GM04503 (cell line): Measurements from ENCODE around the gene SCN2A.
"Not testable (repeated sequence)": the region's sequence is repeated elsewhere in the genome, so short reads cannot be mapped to it uniquely, and the experiment has no call there.

Experiments used
- DNase-seq: peaks from one replicate; pipeline ENCODE4 v3.0.0-alpha.2; 2012; ENCODE audit warnings: low read depth

Gene SCN2A

GRCh38 chr2:165253178-165253577 is 14.0 kb downstream of the SCN2A start:
- no peak for DNase-seq

- no peak for DNase-seq
Observed at GRCh38 chr2:165256618-165257017, 17.4 kb downstream of the SCN2A start.

- DNase-seq: not testable (repeated sequence)
Observed at GRCh38 chr2:165260347-165260746, 21.1 kb downstream of the SCN2A start.

- no peak for DNase-seq
Observed at GRCh38 chr2:165268754-165269153, 29.5 kb downstream of the SCN2A start.

GRCh38 chr2:165273176-165273575 is 34.0 kb downstream of the SCN2A start:
- no peak for DNase-seq

GRCh38 chr2:165274698-165275097 is 35.5 kb downstream of the SCN2A start:
- no peak for DNase-seq

- DNase-seq: no peak
Observed at GRCh38 chr2:165275932-165276331, 36.7 kb downstream of the SCN2A start.

- DNase-seq: no peak
Observed at GRCh38 chr2:165277295-165277694, 38.1 kb downstream of the SCN2A start.

- no peak for DNase-seq
Observed at GRCh38 chr2:165277860-165278656, 38.8 kb downstream of the SCN2A start.

GRCh38 chr2:165280356-165280755 is 41.1 kb downstream of the SCN2A start:
- DNase-seq: no peak

- DNase-seq: no peak
Observed at GRCh38 chr2:165281387-165281786, 42.2 kb downstream of the SCN2A start.

GRCh38 chr2:165283342-165283741 is 44.1 kb downstream of the SCN2A start:
- no peak for DNase-seq

- DNase-seq: no peak
Observed at GRCh38 chr2:165287094-165287778, 48.0 kb downstream of the SCN2A start.

- DNase-seq: no peak
Observed at GRCh38 chr2:165289069-165289468, 49.9 kb downstream of the SCN2A start.

GRCh38 chr2:165293440-165294420 is 54.5 kb downstream of the SCN2A start:
- peak; percentile 53 for DNase-seq

- DNase-seq: no peak
Observed at GRCh38 chr2:165294912-165295311, 55.7 kb downstream of the SCN2A start.

- DNase-seq: no peak
Observed at GRCh38 chr2:165295643-165296042, 56.4 kb downstream of the SCN2A start.

- no peak for DNase-seq
Observed at GRCh38 chr2:165305391-165306096, 66.3 kb downstream of the SCN2A start.

- DNase-seq: no peak
Observed at GRCh38 chr2:165307317-165307716, 68.1 kb downstream of the SCN2A start.

GRCh38 chr2:165311949-165312348 is 72.7 kb downstream of the SCN2A start:
- no peak for DNase-seq

GRCh38 chr2:165312999-165313398 is 73.8 kb downstream of the SCN2A start:
- no peak for DNase-seq

- no peak for DNase-seq
Observed at GRCh38 chr2:165313509-165313908, 74.3 kb downstream of the SCN2A start.
